HCT116 (cell line): ENCODE results near the gene THBS4.

Experiments
- ELF1 ChIP-seq: IDR thresholded peaks from 2 replicates; pipeline ENCODE4 v1.6.1; 2012; ENCODE audit warnings: low read depth, borderline replicate concordance
- EZH2 ChIP-seq: fragments of 200-600 bp; sonication (generic); IDR thresholded peaks from 2 replicates; pipeline ENCODE4 v1.6.1; 2017; ENCODE audit warnings: antibody characterized with exemption, mixed run types
- EZH2phosphoT487 ChIP-seq: fragments of 200-600 bp; IDR thresholded peaks from 2 replicates; pipeline ENCODE4 v1.6.1; 2018; ENCODE audit warnings: antibody characterized with exemption, borderline replicate concordance
- FOSL1 ChIP-seq: IDR thresholded peaks from 2 replicates; pipeline ENCODE4 v1.6.1; 2012; ENCODE audit warnings: low read depth
- POLR2A ChIP-seq: IDR thresholded peaks from 2 replicates; pipeline ENCODE4 v1.7.0; 2011; ENCODE audit warnings: borderline replicate concordance; ENCODE audit not compliant: insufficient read depth, insufficient read length; ENCODE audit errors: extremely low read depth
- POLR2AphosphoS5 ChIP-seq: IDR thresholded peaks from 2 replicates; pipeline ENCODE4 v1.6.1; 2011; ENCODE audit warnings: mild to moderate bottlenecking, low read depth, low read length, moderate library complexity
- RAD21 ChIP-seq: IDR thresholded peaks from 2 replicates; pipeline ENCODE4 v1.6.1; 2012; ENCODE audit warnings: low read depth, mild to moderate bottlenecking
- SP1 ChIP-seq: IDR thresholded peaks from 2 replicates; pipeline ENCODE4 v1.6.1; 2012; ENCODE audit warnings: low read depth
- TCF7L2 ChIP-seq: IDR thresholded peaks from 2 replicates; pipeline ENCODE4 v1.7.0; 2011; ENCODE audit warnings: borderline replicate concordance, inconsistent platforms; ENCODE audit not compliant: insufficient read depth, insufficient read length; ENCODE audit errors: extremely low read depth
- TF ChIP-seq, protein P1 (sequence below), 3 experiments: fragments of 200-600 bp in 1 of 3; sonication (generic) in 1 of 3; IDR thresholded peaks in 2 of 3; conservative IDR thresholded peaks in 1 of 3; 2 replicates each; pipeline ENCODE4 v1.5.1; 2012 to 2017; ENCODE audit warnings: low read depth in 2 of 3, low read length in 2 of 3, antibody characterized with exemption in 1 of 3, borderline replicate concordance in 1 of 3, control low read depth in 1 of 3, mild to moderate bottlenecking in 1 of 3, mixed read lengths in 1 of 3, mixed run types in 1 of 3, moderate library complexity in 1 of 3; ENCODE audit not compliant: insufficient read depth in 1 of 3
- TF ChIP-seq, protein P2 (sequence below): IDR thresholded peaks from 2 replicates; pipeline ENCODE4 v1.6.1; 2012; ENCODE audit warnings: low read depth

DNA sequence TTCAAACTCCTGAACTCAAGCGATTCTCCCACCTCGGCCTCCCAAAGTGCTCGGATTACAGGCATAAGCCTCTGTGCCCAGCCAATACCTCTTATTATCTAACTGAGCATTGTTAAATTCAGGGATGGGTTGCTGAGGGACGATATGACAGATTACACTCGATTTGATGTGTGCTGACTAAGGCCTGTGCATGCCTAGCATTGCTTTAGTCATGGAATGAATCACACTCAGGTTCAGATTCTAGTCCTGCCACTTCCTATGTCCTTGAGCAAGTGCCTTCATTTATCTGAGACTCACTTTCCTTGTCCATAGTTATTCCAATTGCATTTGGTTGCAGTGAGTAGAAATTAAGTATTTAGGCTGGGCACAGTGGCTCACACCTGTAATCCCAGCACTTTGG is 19.5 kb downstream of the THBS4 start:
- TF ChIP-seq, protein P1, sequence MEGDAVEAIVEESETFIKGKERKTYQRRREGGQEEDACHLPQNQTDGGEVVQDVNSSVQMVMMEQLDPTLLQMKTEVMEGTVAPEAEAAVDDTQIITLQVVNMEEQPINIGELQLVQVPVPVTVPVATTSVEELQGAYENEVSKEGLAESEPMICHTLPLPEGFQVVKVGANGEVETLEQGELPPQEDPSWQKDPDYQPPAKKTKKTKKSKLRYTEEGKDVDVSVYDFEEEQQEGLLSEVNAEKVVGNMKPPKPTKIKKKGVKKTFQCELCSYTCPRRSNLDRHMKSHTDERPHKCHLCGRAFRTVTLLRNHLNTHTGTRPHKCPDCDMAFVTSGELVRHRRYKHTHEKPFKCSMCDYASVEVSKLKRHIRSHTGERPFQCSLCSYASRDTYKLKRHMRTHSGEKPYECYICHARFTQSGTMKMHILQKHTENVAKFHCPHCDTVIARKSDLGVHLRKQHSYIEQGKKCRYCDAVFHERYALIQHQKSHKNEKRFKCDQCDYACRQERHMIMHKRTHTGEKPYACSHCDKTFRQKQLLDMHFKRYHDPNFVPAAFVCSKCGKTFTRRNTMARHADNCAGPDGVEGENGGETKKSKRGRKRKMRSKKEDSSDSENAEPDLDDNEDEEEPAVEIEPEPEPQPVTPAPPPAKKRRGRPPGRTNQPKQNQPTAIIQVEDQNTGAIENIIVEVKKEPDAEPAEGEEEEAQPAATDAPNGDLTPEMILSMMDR (IDR thresholded peaks at IDR 0.05 in 2 of 3, conservative IDR thresholded peaks at IDR 0.05 in 1 of 3; ENCODE audit: borderline replicate concordance in 1 of 3, insufficient read depth in 1 of 3, low read depth in 2 of 3, low read length in 2 of 3), result no peak
- no peak for TF ChIP-seq POLR2A
- TF ChIP-seq EZH2phosphoT487, result no peak
- 0 out of 2 replicates have a peak, but pooled peaks have one; percentile 20 for TF ChIP-seq FOSL1
- no peak for TF ChIP-seq RAD21
- no peak for TF ChIP-seq SP1
- TF ChIP-seq EZH2, result no peak
- TF ChIP-seq ELF1, result no peak
- TF ChIP-seq POLR2AphosphoS5, result no peak
- TF ChIP-seq, protein P2, sequence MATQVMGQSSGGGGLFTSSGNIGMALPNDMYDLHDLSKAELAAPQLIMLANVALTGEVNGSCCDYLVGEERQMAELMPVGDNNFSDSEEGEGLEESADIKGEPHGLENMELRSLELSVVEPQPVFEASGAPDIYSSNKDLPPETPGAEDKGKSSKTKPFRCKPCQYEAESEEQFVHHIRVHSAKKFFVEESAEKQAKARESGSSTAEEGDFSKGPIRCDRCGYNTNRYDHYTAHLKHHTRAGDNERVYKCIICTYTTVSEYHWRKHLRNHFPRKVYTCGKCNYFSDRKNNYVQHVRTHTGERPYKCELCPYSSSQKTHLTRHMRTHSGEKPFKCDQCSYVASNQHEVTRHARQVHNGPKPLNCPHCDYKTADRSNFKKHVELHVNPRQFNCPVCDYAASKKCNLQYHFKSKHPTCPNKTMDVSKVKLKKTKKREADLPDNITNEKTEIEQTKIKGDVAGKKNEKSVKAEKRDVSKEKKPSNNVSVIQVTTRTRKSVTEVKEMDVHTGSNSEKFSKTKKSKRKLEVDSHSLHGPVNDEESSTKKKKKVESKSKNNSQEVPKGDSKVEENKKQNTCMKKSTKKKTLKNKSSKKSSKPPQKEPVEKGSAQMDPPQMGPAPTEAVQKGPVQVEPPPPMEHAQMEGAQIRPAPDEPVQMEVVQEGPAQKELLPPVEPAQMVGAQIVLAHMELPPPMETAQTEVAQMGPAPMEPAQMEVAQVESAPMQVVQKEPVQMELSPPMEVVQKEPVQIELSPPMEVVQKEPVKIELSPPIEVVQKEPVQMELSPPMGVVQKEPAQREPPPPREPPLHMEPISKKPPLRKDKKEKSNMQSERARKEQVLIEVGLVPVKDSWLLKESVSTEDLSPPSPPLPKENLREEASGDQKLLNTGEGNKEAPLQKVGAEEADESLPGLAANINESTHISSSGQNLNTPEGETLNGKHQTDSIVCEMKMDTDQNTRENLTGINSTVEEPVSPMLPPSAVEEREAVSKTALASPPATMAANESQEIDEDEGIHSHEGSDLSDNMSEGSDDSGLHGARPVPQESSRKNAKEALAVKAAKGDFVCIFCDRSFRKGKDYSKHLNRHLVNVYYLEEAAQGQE, result no peak
- TF ChIP-seq TCF7L2, result no peak
